Subcutaneous abdominal adipose tissue (tissue), 5 donors: ENCODE measurements around the gene ANAPC5.
"Not testable (repeated sequence)": the region's sequence is repeated elsewhere in the genome, so short reads cannot be mapped to it uniquely, and the experiment has no call there.

Experiments used
- H3K27ac ChIP-seq: one replicate; pipeline ENCODE4 v1.7.0; 2013; ENCODE audit warnings: low read depth, mild to moderate bottlenecking, inconsistent platforms, low read length, moderate library complexity
- H3K27me3 ChIP-seq, 5 donors: one replicate each; pipeline ENCODE4 v1.7.0; 2013; ENCODE audit warnings: low read length in 5 of 5, inconsistent platforms in 1 of 5; ENCODE audit not compliant: control insufficient read depth in 5 of 5, insufficient read depth in 4 of 5
- H3K36me3 ChIP-seq, 5 donors: one replicate each; pipeline ENCODE4 v1.7.0; 2013; ENCODE audit warnings: low read length in 5 of 5; ENCODE audit not compliant: control insufficient read depth in 5 of 5, insufficient read depth in 5 of 5
- H3K4me1 ChIP-seq, 5 donors: one replicate each; pipeline ENCODE4 v1.7.0; 2013; ENCODE audit warnings: low read length in 5 of 5, mild to moderate bottlenecking in 3 of 5, moderate library complexity in 1 of 5; ENCODE audit not compliant: control insufficient read depth in 5 of 5, insufficient read depth in 5 of 5
- H3K4me3 ChIP-seq, 5 donors: one replicate each; pipeline ENCODE4 v1.7.0; 2013; ENCODE audit warnings: low read length in 5 of 5, low read depth in 1 of 5
- H3K9ac ChIP-seq, 5 donors: one replicate each; pipeline ENCODE4 v1.7.0; 2013; ENCODE audit warnings: low read length in 5 of 5, mild to moderate bottlenecking in 4 of 5, moderate library complexity in 3 of 5
- H3K9me3 ChIP-seq, 5 donors: one replicate each; pipeline ENCODE4 v1.7.0; 2013; ENCODE audit warnings: low read length in 5 of 5; ENCODE audit not compliant: control insufficient read depth in 5 of 5
- donor health status: healthy.
- donor health status: healthy.
- donor health status: healthy.
- donor health status: healthy.
- donor health status: healthy.

The ANAPC5 gene

DNA sequence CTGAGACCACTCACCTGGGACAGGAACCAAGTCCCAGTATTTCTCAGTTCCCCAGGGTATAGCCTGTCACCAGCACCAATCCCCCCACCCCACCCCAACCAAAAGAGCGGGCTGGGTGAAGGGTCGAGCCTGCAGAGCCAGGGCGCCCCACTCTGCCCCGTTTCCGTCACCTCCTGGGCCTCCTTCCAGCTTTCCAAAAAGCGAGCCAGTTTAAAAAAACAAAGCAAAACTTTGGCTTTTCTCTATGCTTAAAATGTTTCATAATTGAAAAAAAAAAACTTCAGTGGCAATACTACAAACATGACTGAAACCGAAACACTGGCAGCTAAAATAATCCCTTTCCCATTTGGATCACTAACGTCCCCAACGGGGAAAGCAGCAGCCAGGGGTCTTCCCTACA, 63.2 kb downstream of the ANAPC5 start:
- Histone ChIP-seq H3K9ac (peak overlapping the region in 2 of 5 donors; percentile 48 to 64), H3K27me3 (no peaks in the 10 kb centered on the region), H3K4me1 (peaks cover 6 to 63% (median 54%) of the 10 kb centered on the region in 5 donors), H3K27ac (peak overlapping the region; percentile 78), H3K36me3 (peaks cover 0 to 10% (median 0%) of the 10 kb centered on the region in 5 donors), H3K4me3 (peak overlapping the region in 2 of 5 donors; percentile 7 to 17), H3K9me3 (no peaks in the 10 kb centered on the region)

DNA sequence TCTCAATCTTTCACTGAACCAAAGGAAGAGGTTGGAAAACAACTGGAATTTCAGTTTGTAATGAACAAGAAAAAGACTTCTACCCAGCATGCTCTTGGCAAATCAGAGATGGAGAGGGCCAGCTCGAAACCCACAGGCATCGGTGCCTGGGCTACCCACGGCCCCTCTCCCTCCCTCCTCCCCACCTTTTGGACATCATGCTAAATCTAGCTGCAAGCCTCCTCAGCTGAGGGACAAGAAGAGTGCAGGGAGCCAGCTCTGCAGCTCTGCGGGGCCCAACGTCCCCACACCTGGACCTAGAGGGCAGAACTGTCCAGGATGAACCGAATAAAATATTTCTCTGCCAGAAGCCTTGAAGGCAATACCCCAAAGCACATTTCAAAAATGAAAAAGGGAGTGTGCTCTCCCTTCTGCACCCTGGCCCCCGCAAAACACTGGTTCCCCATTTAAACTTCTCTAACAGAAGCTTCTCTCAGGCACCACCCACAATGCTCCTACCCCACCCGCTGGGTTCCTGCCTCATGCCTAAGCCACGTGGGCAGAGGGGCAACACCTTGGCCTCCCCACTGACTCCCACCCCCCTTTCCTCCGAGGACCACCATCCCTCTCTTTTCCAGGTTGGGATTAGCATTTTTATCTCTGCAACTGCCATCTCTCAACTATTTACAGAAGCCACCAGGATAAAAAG, 63.9 kb downstream of the ANAPC5 start:
- H3K27ac ChIP-seq, result peak overlapping the region; percentile 78
- H3K4me1 ChIP-seq, result peaks cover 4 to 59% (median 48%) of the 10 kb centered on the region in 5 donors
- no peak overlapping the region for H3K9ac ChIP-seq

DNA sequence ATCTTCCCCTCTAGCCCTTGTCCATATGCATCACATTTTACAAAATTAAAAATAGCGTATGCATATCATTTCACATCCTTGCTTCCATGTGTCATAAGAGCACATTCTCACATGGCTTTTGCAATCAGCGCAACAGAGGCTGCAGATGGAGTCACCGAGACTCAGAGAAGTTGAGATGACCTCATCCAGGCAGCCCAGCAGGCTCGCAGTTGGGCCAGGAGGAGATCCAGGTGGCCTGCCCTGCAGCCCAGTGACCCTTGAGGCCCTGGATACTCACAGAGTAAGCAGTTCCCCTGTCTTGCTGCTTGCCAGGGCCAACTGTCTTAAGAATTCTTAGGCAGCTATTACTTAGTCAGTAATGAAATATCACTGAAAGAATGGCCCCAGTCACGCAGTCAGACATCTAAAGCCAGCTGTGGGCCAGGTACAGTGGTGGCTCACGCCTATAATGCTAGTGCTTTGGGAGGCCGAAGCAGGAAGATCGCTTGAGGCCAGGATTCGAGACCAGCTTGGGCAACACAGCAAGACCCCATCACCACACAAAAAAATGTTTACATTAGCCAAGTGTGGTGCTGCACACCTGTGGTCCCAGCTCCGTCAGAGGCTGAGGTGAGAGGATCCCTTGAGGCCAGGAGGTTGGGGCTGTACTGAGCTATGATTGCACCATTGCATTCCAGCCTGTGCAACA, 64.8 kb downstream of the ANAPC5 start:
- Histone ChIP-seq H3K36me3 (peaks cover 0 to 10% (median 4%) of the 10 kb centered on the region in 5 donors), H3K27me3 (no peaks in the 10 kb centered on the region), H3K4me1 (peaks cover 4 to 58% (median 44%) of the 10 kb centered on the region in 5 donors), H3K4me3 (no peak overlapping the region), H3K9ac (no peak overlapping the region), H3K9me3 (no peaks in the 10 kb centered on the region), H3K27ac (no peak overlapping the region)

More for the DNA sequence above, 63.9 kb downstream of the ANAPC5 start:
- H3K4me3 ChIP-seq, result no peak overlapping the region
- H3K27me3 ChIP-seq, result no peaks in the 10 kb centered on the region
- peaks cover 0 to 10% (median under 1%) of the 10 kb centered on the region in 5 donors for H3K36me3 ChIP-seq
- no peaks in the 10 kb centered on the region for H3K9me3 ChIP-seq

DNA sequence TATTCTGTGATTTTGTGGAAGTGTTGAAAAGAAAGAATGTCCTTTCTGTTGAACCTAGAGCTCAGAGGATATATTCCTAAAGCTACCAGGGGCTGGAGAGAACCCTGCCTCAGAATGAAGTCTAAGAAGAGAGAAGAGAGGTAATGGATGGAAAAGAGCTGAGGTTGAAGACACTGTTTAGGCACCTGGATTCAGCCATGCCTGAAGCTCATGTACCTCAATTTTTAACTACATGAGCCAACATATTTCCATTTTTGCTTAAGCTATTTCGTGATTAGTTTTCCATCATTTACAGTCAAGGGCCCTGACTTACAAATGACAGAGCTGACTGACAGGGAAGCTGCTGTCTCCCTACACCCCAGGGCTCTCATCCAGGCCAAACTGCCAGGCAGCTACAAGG, 66.4 kb downstream of the ANAPC5 start:
- Histone ChIP-seq H3K4me1 (peaks cover 6 to 64% (median 44%) of the 10 kb centered on the region in 5 donors), H3K4me3 (no peak overlapping the region), H3K9me3 (no peaks in the 10 kb centered on the region), H3K9ac (no peak overlapping the region), H3K27me3 (no peaks in the 10 kb centered on the region), H3K27ac (no peak overlapping the region), H3K36me3 (peaks cover 0 to 6% (median 3%) of the 10 kb centered on the region in 5 donors)

DNA sequence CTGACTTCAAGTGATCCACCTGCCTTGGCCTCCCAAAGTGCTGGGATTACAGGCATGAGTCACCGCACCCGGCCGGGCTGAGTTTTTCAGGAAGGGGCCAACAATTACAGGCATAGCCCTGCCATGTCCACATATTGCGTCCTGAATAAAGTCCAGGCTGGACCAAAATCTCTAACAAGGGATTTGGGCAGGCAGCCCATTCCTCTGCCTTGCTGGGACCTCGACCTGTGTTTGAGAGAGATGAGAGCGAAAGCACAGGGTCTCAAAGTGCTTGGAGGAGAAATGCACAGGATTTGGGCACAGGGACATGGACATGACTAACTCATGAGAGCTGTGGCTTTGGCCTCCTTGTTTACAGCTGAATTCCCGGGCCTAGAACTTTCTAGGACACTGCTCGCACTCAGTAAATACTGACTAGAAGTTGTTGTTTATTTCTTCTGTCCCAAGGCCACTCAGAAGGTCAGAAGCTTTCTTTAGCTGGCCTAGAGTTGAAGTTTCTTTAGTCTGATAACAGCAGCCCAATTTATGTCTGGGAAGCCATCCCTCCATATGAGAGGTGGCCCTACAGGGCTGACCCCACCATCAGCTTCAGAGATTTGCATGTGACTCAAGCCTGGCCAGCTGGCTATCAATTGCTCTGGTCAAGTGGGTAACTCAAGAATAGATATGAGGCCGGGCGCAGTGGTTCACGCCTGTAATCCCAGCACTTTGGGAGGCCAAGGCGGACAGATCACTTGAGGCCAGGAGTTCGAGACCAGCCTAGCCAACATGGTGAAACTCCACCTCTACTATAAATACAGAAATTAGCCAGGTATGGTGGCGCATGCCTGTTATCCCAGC, 67.4 kb downstream of the ANAPC5 start:
- H3K4me1 ChIP-seq, result peaks cover 6 to 56% (median 39%) of the 10 kb centered on the region in 5 donors
- H3K36me3 ChIP-seq, result peaks cover 0 to 6% (median 3%) of the 10 kb centered on the region in 5 donors
- no peaks in the 10 kb centered on the region for H3K9me3 ChIP-seq
- no peak overlapping the region for H3K4me3 ChIP-seq
- no peak overlapping the region for H3K9ac ChIP-seq
- H3K27ac ChIP-seq, result peak overlapping the region; percentile 44
- H3K27me3 ChIP-seq, result no peaks in the 10 kb centered on the region

DNA sequence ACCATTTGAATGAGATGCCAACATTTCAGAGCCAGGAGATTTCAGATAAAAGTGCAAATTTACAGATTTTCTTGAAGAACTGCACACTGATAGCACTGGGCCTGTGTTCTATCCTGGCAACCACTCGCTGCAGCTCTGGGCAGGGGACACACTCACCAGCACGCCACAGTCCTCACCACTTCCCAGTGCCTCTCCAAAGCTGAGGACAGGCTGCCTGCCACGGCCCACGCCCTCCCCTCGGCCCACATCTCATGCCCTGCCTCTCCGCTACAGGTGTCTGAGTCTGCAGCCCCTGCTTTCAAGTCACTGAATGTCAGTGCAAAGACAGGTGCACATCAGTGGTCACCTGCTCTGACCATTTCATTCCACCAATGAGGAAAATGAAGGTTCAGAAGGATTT, 68.4 kb downstream of the ANAPC5 start:
- Histone ChIP-seq H3K9me3 (no peaks in the 10 kb centered on the region), H3K27me3 (peaks cover 0 to 1% (median 0%) of the 10 kb centered on the region in 5 donors), H3K27ac (no peak overlapping the region), H3K9ac (no peak overlapping the region), H3K4me1 (peaks cover 11 to 56% (median 40%) of the 10 kb centered on the region in 5 donors), H3K36me3 (peaks cover 0 to 6% (median 3%) of the 10 kb centered on the region in 5 donors), H3K4me3 (no peak overlapping the region)

DNA sequence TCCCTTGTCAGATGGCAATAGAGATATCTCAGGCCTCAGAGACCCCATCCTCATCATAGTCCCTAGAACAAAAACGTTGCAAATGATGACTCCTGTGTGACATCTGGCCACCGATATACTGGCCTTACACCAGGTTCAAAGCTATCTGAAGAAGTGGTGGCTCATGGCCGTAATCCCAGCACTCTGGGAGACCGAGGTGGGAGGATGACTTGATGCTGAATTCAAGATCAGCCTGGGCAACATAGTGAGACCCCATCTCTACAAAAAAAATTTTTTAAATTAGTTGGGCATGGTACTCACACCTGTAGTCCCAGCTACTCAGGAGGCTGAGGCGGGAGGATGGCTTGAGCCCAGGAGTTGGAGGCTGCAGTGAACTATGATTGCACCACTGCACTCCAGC, 68.8 kb downstream of the ANAPC5 start:
- Histone ChIP-seq H3K4me1 (peaks cover 15 to 56% (median 41%) of the 10 kb centered on the region in 5 donors), H3K9me3 (no peaks in the 10 kb centered on the region), H3K4me3 (no peak overlapping the region), H3K27me3 (peaks cover 0 to 5% (median 0%) of the 10 kb centered on the region in 5 donors), H3K36me3 (peaks cover 0 to 6% (median 3%) of the 10 kb centered on the region in 5 donors), H3K27ac (no peak overlapping the region), H3K9ac (no peak overlapping the region)

DNA sequence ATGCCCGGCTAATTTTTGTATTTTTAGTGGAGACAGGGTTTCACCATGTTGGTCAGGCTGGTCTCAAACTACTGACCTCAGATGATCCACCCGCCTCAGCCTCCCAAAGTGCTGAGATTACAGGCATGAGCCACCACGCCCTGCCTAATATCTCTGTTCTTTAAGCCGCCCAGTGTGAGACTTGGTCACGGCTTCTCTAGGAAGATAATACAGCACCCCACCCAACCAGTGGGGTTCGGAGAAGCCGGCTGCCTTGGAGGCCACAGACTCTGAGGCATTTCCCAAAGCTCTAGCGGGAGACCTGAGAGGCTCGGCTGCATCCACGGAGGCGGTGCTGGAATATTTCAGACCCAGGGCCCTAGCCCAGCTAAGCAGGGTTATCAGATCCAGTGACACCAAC, 69.3 kb downstream of the ANAPC5 start:
- H3K4me1 ChIP-seq, result peaks cover 15 to 55% (median 41%) of the 10 kb centered on the region in 5 donors
- not testable (repeated sequence) for H3K36me3 ChIP-seq, H3K4me3 ChIP-seq, H3K9ac ChIP-seq, H3K27me3 ChIP-seq, H3K9me3 ChIP-seq
- peak overlapping the region; percentile 10 for H3K27ac ChIP-seq

DNA sequence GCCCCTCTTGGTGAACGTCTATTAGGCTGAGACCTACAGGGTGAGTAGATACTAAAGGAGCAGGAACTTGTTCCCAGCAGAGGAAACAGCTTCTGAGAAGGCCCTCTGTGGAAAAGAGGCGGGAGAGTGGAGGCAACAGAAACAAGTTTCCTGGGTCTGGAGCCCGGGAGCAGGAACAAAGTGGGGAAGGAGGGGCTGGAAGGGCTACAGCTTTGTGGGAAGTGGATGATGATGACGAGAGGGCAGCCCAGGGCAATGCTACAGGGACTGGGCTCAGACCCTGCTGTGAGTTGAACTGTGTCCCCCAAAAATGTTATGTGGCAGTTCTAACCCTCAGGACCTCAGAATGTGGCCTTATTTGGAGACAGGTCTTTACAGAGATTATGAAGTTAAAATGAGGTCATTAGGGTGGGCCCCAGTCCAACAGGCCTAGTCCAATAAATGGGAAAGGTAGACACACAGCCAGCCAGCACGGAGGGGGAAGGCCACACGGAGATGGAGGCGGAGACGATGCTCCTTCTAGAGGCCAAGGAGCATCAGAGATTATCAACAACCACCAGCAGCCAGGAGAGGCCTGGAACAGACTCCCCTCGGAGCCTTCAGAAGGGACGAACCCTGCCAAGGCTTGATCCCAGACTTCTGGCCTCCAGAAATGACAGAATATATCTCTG, 70.0 kb downstream of the ANAPC5 start:
- Histone ChIP-seq H3K4me3 (no peak overlapping the region), H3K4me1 (peaks cover 15 to 52% (median 40%) of the 10 kb centered on the region in 5 donors), H3K27me3 (peaks cover 0 to 5% (median 0%) of the 10 kb centered on the region in 5 donors), H3K27ac (peak overlapping the region; percentile 10), H3K9ac (no peak overlapping the region), H3K9me3 (no peaks in the 10 kb centered on the region), H3K36me3 (peaks cover 0 to 6% (median 3%) of the 10 kb centered on the region in 5 donors)
